ENCODE measurements around the gene LIN7C. TPM values are rescaled to one million over a fixed set of nuclear protein-coding genes. Genes with fewer than 3 reads are reported as not detected.

The LIN7C gene
- total RNA-seq, 1 donor from 2014 or later = 33.8 TPM

GRCh38 chr11:27473017-27473406 is 33.6 kb downstream of the LIN7C start:
- H3K27ac Mint-ChIP-seq = no peak overlapping the region
- peaks cover 42% of the 10 kb centered on the region for H3K27me3 Mint-ChIP-seq (ENCODE audit: insufficient read depth)
- intact Hi-C loops (cut with micrococcal nuclease) = loop anchor here (2.0 kb wide), 1 partner anchor 34 kb away; the partner anchor contains the start of gene LIN7C
- peaks cover 6% of the 10 kb centered on the region for H3K4me1 Mint-ChIP-seq (ENCODE audit: low read depth)
- no peaks in the 10 kb centered on the region for H3K9me3 Mint-ChIP-seq
- peak overlapping the region; percentile 84 for H3K4me3 Mint-ChIP-seq
- DNase-seq (ENCODE audit: low spot score) = no peak
- no peaks in the 10 kb centered on the region for H3K36me3 Mint-ChIP-seq (ENCODE audit: low read depth)

DNA sequence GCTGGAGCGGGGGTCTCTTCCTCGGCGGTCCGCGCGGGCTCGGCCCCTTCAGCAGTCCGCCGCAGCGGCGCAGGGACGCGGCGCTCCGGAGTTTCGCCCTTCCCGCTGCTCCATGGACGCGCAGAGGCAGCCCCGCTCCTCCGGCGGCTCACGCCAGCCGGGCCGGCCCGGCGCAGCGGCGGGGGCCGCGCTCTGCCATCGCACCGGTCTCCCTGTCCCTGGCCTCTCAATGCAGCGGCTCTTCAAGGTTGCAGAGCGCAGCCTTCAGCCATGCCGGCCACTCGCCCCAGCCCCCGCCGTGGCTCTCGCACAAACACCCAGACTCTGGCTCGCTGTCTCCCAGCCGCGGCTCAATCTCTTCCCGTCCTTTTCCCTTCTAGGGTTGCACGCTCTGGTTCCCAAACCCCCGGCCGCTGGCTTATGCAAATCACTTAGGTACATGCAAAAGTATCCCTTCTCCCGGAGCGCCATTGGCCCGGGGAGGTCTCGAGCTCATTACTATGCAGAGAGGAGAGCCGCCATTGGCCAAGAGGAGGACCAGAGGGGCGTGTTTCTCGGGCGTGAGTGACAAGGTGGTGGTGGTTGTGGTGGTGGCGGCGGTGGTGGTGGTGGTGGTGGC is 34.1 kb downstream of the LIN7C start, which contains the start of gene LGR4:
TSS of gene LGR4 (minus strand) at position 393 of the 619 bp plus-strand sequence. CDS start 488 bp downstream, outside the sequence.
- H3K4me3 Mint-ChIP-seq = peak within 1 kb of the TSS; percentile 84
- peak; percentile 31 for DNase-seq (ENCODE audit: low spot score)
- H3K36me3 Mint-ChIP-seq (ENCODE audit: low read depth) = no peaks in the 10 kb centered on the region
- no peak within 1 kb of the TSS for H3K27ac Mint-ChIP-seq
- no peaks in the 10 kb centered on the region for H3K9me3 Mint-ChIP-seq
- intact Hi-C loops (cut with micrococcal nuclease) = loop anchor here (2.0 kb wide), 1 partner anchor 34 kb away; the partner anchor contains the start of gene LIN7C
- H3K27me3 Mint-ChIP-seq (ENCODE audit: insufficient read depth) = peaks cover 47% of the 10 kb centered on the region
- H3K4me1 Mint-ChIP-seq (ENCODE audit: low read depth) = peaks cover 6% of the 10 kb centered on the region

GRCh38 chr11:27471589-27472397 is 34.8 kb downstream of the LIN7C start:
- DNase-seq (ENCODE audit: low spot score) = no peak
- Mint-ChIP-seq H3K4me3 (peak overlapping the region; percentile 75), H3K4me1 (ENCODE audit: low read depth) (peaks cover 6% of the 10 kb centered on the region), H3K9me3 (no peaks in the 10 kb centered on the region), H3K27me3 (ENCODE audit: insufficient read depth) (peaks cover 50% of the 10 kb centered on the region), H3K36me3 (ENCODE audit: low read depth) (no peaks in the 10 kb centered on the region), H3K27ac (no peak overlapping the region)
- intact Hi-C loops (cut with micrococcal nuclease) = loop anchor here (2.0 kb wide), 1 partner anchor 35 kb away; the partner anchor contains the start of gene LIN7C

GRCh38 chr11:27470826-27471588 is 35.6 kb downstream of the LIN7C start:
- DNase-seq (ENCODE audit: low spot score) = no peak
- peaks cover 50% of the 10 kb centered on the region for H3K27me3 Mint-ChIP-seq (ENCODE audit: insufficient read depth)
- intact Hi-C loops (cut with micrococcal nuclease) = no loop called here

GRCh38 chr11:27470166-27470565 is 36.4 kb downstream of the LIN7C start:
- intact Hi-C loops (cut with micrococcal nuclease) = no loop called here

More at GRCh38 chr11:27470826-27471588, 35.6 kb downstream of the LIN7C start:
- peaks cover 6% of the 10 kb centered on the region for H3K4me1 Mint-ChIP-seq (ENCODE audit: low read depth)
- no peaks in the 10 kb centered on the region for H3K36me3 Mint-ChIP-seq (ENCODE audit: low read depth)
- H3K27ac Mint-ChIP-seq = no peak overlapping the region
- peak overlapping the region; percentile 75 for H3K4me3 Mint-ChIP-seq
- no peaks in the 10 kb centered on the region for H3K9me3 Mint-ChIP-seq

DNA sequence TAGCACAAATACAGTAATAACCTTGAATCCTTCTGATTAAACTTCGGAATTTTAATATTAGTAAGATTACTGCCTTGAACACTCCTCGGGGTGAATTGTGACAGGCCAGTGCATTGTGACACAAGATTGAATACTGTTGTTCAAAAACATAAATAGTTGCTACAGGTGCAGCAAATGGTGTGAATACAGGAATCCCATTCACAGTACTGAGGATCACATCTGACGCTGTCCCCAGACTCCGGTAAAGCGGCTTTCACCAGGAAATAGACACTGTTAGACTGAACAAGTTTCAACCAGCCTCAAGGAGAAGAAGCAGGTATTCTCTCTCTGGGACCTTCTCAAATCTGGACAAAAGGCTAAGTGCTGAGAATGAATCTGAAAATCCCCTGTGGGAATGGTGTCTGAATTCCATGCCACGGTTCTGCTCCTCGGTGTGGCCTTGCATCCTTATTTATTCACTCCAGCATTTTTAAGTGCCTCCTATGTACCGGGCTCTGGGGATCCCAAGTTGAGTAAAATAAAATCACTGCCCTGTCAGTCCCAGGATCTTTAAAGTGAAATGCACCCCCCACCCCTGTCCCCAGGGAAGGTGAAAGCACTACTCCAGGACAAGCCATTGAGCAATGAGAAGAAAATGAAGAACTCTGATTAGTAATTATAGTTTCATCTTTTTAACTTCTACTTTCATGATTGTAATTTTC is 37.4 kb downstream of the LIN7C start:
- intact Hi-C loops (cut with micrococcal nuclease) = no loop called here
- Mint-ChIP-seq H3K36me3 (ENCODE audit: low read depth) (no peaks in the 10 kb centered on the region), H3K9me3 (no peaks in the 10 kb centered on the region), H3K27ac (no peak overlapping the region), H3K4me1 (ENCODE audit: low read depth) (peaks cover 6% of the 10 kb centered on the region), H3K4me3 (no peak overlapping the region), H3K27me3 (ENCODE audit: insufficient read depth) (peaks cover 42% of the 10 kb centered on the region)
- DNase-seq (ENCODE audit: low spot score) = no peak

More at GRCh38 chr11:27470166-27470565, 36.4 kb downstream of the LIN7C start:
- Mint-ChIP-seq H3K9me3 (no peaks in the 10 kb centered on the region), H3K4me3 (no peak overlapping the region), H3K4me1 (ENCODE audit: low read depth) (peaks cover 6% of the 10 kb centered on the region), H3K27me3 (ENCODE audit: insufficient read depth) (peaks cover 48% of the 10 kb centered on the region), H3K27ac (no peak overlapping the region), H3K36me3 (ENCODE audit: low read depth) (no peaks in the 10 kb centered on the region)
- no peak for DNase-seq (ENCODE audit: low spot score)

- DNase-seq (ENCODE audit: low spot score) = no peak
- H3K27me3 Mint-ChIP-seq (ENCODE audit: insufficient read depth) = peaks cover 39% of the 10 kb centered on the region
- H3K27ac Mint-ChIP-seq = no peak overlapping the region
- H3K9me3 Mint-ChIP-seq = no peaks in the 10 kb centered on the region
- intact Hi-C loops (cut with micrococcal nuclease) = no loop called here
- H3K4me1 Mint-ChIP-seq (ENCODE audit: low read depth) = peaks cover 6% of the 10 kb centered on the region
- H3K4me3 Mint-ChIP-seq = no peak overlapping the region
- no peaks in the 10 kb centered on the region for H3K36me3 Mint-ChIP-seq (ENCODE audit: low read depth)
Observed at GRCh38 chr11:27468209-27468994, 38.2 kb downstream of the LIN7C start.

DNA sequence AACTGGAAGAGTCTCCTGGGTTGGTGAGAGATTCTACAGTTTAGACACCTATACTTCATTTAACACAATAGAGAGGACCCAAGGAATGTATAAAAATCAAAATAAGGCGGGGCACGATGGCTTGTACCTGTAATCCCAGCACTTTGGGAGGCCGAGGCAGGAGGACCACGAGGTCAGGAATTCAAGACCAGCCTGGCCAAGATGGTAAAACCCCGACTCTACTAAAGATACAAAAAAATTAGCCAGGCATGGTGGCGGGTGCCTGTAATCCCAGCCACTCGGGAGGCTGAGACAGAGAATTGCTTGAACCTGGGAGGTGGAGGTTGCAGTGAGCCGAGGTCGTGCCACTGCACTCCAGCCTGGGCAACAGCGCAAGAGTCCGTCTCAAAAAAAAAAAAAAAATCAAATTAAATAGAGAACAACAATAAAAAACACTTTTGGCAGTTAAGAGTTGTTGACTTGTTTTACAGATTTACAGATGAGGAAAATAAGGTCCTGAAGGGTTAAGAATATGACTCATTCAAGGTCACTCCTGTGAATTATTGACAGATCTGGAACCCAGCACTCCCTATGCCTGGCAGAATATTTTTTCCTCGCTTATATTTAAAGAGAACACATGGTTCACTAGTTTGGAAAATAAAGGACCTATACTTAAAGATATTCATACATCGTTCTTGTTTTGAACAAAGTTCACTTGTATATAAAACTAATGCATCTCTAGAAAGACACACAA is 39.2 kb downstream of the LIN7C start:
- DNase-seq (ENCODE audit: low spot score) = no peak
- no peaks in the 10 kb centered on the region for H3K9me3 Mint-ChIP-seq
- intact Hi-C loops (cut with micrococcal nuclease) = no loop called here
- H3K27ac Mint-ChIP-seq = no peak overlapping the region
- H3K4me3 Mint-ChIP-seq = no peak overlapping the region
- no peaks in the 10 kb centered on the region for H3K4me1 Mint-ChIP-seq (ENCODE audit: low read depth)
- no peaks in the 10 kb centered on the region for H3K36me3 Mint-ChIP-seq (ENCODE audit: low read depth)
- peaks cover 30% of the 10 kb centered on the region for H3K27me3 Mint-ChIP-seq (ENCODE audit: insufficient read depth)

DNA sequence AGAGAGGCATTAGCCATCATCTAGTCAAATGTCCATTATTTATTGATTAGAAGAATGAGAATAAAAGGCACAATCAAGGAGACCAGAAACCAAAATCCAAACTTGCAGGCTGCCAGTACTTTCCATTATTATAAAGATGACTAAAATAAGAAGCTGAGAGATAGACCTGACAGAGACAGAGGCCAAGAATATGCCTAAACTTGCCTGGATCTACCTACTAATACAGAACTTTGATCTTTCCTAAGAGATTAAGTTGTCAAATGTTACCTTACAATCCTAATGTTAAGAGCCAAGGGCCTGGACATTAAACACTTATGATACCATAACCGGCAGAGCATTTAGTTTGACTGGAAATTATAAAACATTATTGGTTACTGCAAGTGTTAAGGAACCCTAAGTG is 40.2 kb downstream of the LIN7C start:
- H3K9me3 Mint-ChIP-seq = no peaks in the 10 kb centered on the region
- H3K27ac Mint-ChIP-seq = no peak overlapping the region
- no peaks in the 10 kb centered on the region for H3K36me3 Mint-ChIP-seq (ENCODE audit: low read depth)
- H3K27me3 Mint-ChIP-seq (ENCODE audit: insufficient read depth) = peaks cover 27% of the 10 kb centered on the region
- DNase-seq (ENCODE audit: low spot score) = no peak
- no peak overlapping the region for H3K4me3 Mint-ChIP-seq
- no peaks in the 10 kb centered on the region for H3K4me1 Mint-ChIP-seq (ENCODE audit: low read depth)
- intact Hi-C loops (cut with micrococcal nuclease) = no loop called here

GRCh38 chr11:27465629-27466028 is 40.9 kb downstream of the LIN7C start:
- Mint-ChIP-seq H3K27ac (no peak overlapping the region), H3K9me3 (no peaks in the 10 kb centered on the region), H3K4me3 (no peak overlapping the region), H3K4me1 (ENCODE audit: low read depth) (no peaks in the 10 kb centered on the region), H3K27me3 (ENCODE audit: insufficient read depth) (peaks cover 21% of the 10 kb centered on the region), H3K36me3 (ENCODE audit: low read depth) (no peaks in the 10 kb centered on the region)
- DNase-seq (ENCODE audit: low spot score) = no peak
- intact Hi-C loops (cut with micrococcal nuclease) = no loop called here

DNA sequence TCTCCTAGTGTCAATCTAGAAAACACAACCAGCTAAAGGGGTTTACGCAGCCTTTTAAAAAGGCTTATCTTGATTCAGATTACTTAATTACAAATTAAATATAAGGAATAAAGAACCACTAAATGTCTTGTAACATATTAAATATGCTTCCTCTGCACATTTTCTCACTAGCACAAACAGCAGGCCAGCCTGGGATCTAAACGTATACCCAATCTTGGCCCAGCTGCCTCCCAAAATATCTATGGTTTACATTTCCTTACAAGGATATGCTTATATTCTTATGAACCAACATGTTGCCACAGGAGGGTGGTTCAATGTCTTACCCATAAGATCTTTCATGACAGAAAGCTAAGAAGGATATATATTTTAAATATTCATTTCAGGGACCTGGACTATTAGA is 41.7 kb downstream of the LIN7C start:
- no peak for DNase-seq (ENCODE audit: low spot score)
- intact Hi-C loops (cut with micrococcal nuclease) = no loop called here
- Mint-ChIP-seq H3K27ac (no peak overlapping the region), H3K4me3 (no peak overlapping the region), H3K36me3 (ENCODE audit: low read depth) (no peaks in the 10 kb centered on the region), H3K4me1 (ENCODE audit: low read depth) (no peaks in the 10 kb centered on the region), H3K9me3 (no peaks in the 10 kb centered on the region), H3K27me3 (ENCODE audit: insufficient read depth) (peaks cover 14% of the 10 kb centered on the region)

Data from activated T-helper 1 cell treated with anti-CD3 and anti-CD28 coated beads, Interleukin-12 subunit alpha, Interleukin-12 subunit beta, Interleukin-2, Interleukin-4 antibody, amounts not matched to agents 30 ng/mL and 10 ng/mL and 1 ng/mL, durations not matched to agents 14 hours and 24 hours and 36 hours (primary cell).